Cardiac muscle cell (in vitro differentiated cells and primary cell): ENCODE results near the gene SAXO2. TPM values are rescaled to one million over a fixed set of nuclear protein-coding genes. Genes with fewer than 3 reads are reported as not detected.

Source experiments
- DNase-seq, 2 donors: peaks; one replicate each; pipeline versions ENCODE4 v3.0.0 to v3.0.0-alpha.2; 2010 to 2017; ENCODE audit warnings: low read depth in 1 of 2, low spot score in 1 of 2
- H3K27ac ChIP-seq: fragments of 200-600 bp; sonication (generic); 2 replicates; pipeline ENCODE4 v1.5.1; 2016
- H3K27me3 ChIP-seq: fragments of 200-600 bp; sonication (generic); 2 replicates; pipeline ENCODE4 v1.6.0; 2016; ENCODE audit warnings: control low read depth
- H3K36me3 ChIP-seq: fragments of 200-600 bp; sonication (generic); 2 replicates; pipeline ENCODE4 v1.5.1; 2016; ENCODE audit warnings: control low read depth
- H3K4me1 ChIP-seq: fragments of 200-600 bp; sonication (generic); 2 replicates; pipeline ENCODE4 v1.8.1; 2017; ENCODE audit warnings: low read depth, mild to moderate bottlenecking, mixed run types
- H3K4me3 ChIP-seq: fragments of 200-600 bp; sonication (generic); 2 replicates; pipeline ENCODE4 v1.5.1; 2016; ENCODE audit warnings: mild to moderate bottlenecking
- H3K9me3 ChIP-seq: fragments of 200-600 bp; sonication (generic); 2 replicates; pipeline ENCODE4 v1.5.1; 2017; ENCODE audit warnings: low read depth, mild to moderate bottlenecking, control low read depth
- polyA plus RNA-seq: library from polyadenylated mRNA; unstranded; fragments of >200 nt; fragmentation: Nextera tagmentation; extraction: Ambion mirVana; gene quantifications from 2 replicates; pipeline ENCODE4 v1.2.1, GENCODE V29; 2016
- total RNA-seq: library from RNA; depleted of rRNA; stranded (reverse); fragments of >200 nt; gene quantifications from 2 replicates; pipeline ENCODE4 v1.2.3, GENCODE V29; 2016
- TF ChIP-seq, protein P1 (sequence below): IDR thresholded peaks from 2 replicates; pipeline ENCODE4 v1.5.1; 2012; ENCODE audit warnings: low read depth, mild to moderate bottlenecking, low read length

Gene SAXO2
- total and polyA plus RNA-seq, 2 experiments from 2014 or later = 7.0 to 20.6 TPM

DNA sequence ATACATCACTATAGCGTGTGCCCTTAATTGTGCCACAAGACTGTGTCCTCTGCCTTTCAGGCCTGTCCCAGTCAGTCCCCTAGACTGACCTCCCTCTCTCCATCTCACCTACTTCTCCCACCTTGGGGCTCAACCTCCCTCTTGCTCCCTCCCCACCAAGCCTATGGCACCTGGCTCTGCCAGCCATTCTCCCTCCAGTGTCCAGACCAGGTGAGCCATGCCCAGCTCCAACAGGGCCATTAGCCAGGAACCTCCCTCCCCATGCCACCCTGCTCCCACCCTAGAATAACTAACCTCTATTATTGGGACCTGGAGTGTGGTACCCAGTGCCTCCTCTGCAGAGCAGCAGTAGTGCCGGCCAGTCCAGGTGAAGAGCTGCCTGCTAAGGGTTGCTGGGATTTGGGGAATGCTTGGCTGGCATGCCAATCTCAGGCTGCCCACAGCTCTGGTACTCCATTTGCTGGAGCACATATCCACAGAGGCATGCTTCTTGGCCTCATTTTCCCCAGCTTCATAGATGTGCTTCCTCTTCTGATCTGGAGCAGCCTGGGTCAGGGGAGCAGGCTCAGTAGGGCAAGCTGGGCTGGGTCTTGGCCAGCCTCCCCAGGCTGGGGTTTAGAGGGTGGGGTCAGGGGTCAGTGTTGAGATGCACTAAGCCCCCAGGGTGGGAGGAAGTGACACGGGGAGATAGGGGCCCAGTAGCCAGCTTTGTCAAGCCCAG lies 38.8 kb downstream of the SAXO2 start:
- TF ChIP-seq, protein P1, sequence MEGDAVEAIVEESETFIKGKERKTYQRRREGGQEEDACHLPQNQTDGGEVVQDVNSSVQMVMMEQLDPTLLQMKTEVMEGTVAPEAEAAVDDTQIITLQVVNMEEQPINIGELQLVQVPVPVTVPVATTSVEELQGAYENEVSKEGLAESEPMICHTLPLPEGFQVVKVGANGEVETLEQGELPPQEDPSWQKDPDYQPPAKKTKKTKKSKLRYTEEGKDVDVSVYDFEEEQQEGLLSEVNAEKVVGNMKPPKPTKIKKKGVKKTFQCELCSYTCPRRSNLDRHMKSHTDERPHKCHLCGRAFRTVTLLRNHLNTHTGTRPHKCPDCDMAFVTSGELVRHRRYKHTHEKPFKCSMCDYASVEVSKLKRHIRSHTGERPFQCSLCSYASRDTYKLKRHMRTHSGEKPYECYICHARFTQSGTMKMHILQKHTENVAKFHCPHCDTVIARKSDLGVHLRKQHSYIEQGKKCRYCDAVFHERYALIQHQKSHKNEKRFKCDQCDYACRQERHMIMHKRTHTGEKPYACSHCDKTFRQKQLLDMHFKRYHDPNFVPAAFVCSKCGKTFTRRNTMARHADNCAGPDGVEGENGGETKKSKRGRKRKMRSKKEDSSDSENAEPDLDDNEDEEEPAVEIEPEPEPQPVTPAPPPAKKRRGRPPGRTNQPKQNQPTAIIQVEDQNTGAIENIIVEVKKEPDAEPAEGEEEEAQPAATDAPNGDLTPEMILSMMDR = no peak
- Histone ChIP-seq H3K4me3 (no peak overlapping the region), H3K4me1 (no peaks in the 10 kb centered on the region), H3K9me3 (no peaks in the 10 kb centered on the region), H3K27ac (no peak overlapping the region), H3K27me3 (no peaks in the 10 kb centered on the region), H3K36me3 (no peaks in the 10 kb centered on the region)
- DNase-seq = no peak

DNA sequence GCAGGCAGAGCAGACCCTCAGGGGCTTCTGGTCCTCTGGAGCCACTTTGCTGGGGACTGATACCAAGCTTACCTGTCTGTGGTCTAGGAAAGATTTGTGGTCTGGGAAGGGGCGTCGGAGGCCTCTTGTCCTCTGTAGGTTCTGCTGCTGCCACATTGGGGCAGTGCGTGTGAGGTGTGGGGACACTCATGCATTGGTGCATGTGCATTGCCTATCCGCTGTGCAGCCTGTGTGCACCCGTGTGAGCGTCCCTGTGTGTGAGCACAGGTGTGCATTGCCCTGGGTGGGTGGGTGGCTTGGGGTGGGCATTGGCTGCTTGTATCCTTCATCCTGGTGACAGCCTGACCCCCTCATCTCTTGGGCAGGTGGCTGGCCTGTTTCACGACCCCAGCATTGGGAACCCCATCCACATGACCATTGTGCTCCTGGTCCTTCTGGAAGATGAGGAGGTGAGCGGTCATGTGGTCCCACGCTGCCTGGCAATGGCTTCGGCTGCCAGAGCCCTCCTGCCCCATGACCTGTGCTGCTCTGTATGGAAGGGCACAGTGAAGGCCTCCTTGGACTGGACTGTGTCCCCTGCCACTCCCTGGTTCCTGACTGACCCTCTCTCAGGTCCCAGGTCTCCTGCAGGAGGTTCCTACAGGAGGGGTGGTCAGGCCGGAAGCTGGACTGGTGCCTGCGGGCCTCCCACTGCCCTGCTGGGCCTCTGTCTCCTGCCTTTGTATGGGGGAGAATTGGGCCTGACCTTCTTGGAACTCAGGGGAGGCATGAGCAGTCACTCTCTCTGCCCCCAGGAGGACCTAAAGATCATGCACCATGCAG lies 41.5 kb downstream of the SAXO2 start:
- Histone ChIP-seq H3K9me3 (no peaks in the 10 kb centered on the region), H3K36me3 (no peaks in the 10 kb centered on the region), H3K27me3 (no peaks in the 10 kb centered on the region), H3K4me1 (no peaks in the 10 kb centered on the region), H3K4me3 (no peak overlapping the region), H3K27ac (no peak overlapping the region)
- TF ChIP-seq, protein P1 = no peak
- no peak for DNase-seq

DNA sequence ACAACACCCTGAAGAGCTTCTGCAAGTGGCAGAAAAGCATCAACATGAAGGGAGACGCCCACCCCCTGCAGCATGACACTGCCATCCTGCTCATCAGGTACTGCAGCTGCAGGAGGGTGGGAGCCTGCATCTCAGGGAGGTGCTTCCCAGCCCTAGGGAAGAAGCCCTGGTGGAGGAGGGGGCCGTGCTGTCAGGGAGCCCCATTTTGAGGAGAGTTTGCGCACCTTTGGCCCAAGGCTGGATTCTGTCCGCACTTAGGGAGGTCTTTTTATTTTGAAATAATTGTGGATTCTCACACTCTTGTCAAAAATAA lies 42.1 kb downstream of the SAXO2 start:
- Histone ChIP-seq H3K27ac (no peak overlapping the region), H3K36me3 (no peaks in the 10 kb centered on the region), H3K4me3 (no peak overlapping the region), H3K4me1 (no peaks in the 10 kb centered on the region), H3K27me3 (no peaks in the 10 kb centered on the region), H3K9me3 (no peaks in the 10 kb centered on the region)
- TF ChIP-seq, protein P1 = no peak
- DNase-seq = no peak

DNA sequence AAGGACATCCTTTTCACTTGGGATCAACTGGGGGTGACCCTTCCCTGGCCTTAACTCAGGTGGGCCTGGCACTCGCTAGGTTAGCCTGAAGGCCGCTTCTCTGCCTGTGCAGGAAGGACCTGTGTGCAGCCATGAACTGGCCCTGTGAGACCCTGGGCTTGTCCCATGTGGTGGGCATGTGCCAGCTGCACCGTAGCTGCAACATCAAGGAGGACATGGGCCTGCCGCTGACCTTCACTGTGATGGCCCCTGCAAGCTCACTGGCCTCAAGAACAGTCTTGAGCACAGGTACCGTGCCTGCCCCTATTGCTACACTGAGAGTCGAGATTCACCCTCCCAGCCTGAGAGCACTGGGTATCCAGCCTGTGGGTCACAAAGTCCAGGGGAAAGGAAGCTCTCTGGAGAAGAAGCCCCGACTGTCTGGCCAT lies 43.0 kb downstream of the SAXO2 start:
- Histone ChIP-seq H3K27me3 (no peaks in the 10 kb centered on the region), H3K27ac (no peak overlapping the region), H3K9me3 (no peaks in the 10 kb centered on the region), H3K4me3 (no peak overlapping the region), H3K4me1 (no peaks in the 10 kb centered on the region), H3K36me3 (no peaks in the 10 kb centered on the region)
- DNase-seq = no peak
- TF ChIP-seq, protein P1 = no peak

DNA sequence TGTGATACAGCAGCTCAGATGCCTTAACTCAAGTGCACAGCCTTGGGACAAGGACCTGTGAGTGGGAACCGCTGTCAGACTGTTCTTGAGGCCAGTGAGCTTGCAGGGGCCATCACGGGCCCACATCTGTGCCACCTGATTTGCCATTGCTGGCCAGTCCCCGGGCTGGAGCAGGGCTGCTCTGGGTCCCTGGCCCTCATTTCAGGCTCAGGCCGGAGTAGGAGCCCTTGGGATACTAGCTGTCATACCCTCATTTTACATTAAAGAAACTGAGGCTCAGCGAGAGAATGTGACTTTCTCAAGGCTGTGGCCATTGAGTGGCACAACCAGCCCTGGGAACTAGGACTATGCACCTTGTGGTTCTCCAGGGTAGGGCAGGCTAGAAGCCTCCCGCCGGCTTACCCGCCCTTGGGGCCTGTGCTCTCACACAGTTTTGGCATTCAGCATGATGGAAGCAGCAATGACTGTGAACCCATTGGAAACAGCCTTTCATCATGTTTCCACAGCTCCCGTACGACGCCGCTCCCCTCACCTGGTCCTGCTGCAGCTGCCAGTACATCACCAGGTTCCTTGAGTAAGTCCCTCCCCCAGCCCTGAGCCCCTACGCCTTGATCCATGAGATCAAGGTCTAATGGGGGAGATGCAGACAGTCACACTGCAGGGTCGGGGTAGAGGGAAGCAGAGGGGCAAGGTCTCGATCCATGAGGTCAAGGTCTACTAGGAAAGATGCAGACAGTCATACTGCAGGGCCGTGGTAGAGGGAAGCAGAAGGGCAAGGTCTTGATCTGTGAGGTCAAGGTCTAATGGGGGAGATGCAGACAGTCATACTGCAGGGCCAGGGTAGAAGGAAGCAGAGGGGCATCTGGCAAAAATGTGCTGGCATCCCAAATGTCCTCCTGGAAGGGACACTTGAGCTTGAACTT lies 44.4 kb downstream of the SAXO2 start:
- Histone ChIP-seq H3K36me3 (no peaks in the 10 kb centered on the region), H3K27me3 (no peaks in the 10 kb centered on the region), H3K4me3 (no peak overlapping the region), H3K9me3 (no peaks in the 10 kb centered on the region), H3K4me1 (no peaks in the 10 kb centered on the region), H3K27ac (no peak overlapping the region)
- TF ChIP-seq, protein P1 = no peak
- DNase-seq = no peak
